GM12874 (cell line): ENCODE data around the gene PHLPP1.

ENCODE experiments used
- TF ChIP-seq, protein P1 (sequence below): IDR thresholded peaks from 2 replicates; pipeline ENCODE4 v1.5.1; 2011; ENCODE audit warnings: low read depth, mild to moderate bottlenecking, control low read depth, low read length, moderate library complexity; ENCODE audit not compliant: insufficient read depth

The PHLPP1 gene

DNA sequence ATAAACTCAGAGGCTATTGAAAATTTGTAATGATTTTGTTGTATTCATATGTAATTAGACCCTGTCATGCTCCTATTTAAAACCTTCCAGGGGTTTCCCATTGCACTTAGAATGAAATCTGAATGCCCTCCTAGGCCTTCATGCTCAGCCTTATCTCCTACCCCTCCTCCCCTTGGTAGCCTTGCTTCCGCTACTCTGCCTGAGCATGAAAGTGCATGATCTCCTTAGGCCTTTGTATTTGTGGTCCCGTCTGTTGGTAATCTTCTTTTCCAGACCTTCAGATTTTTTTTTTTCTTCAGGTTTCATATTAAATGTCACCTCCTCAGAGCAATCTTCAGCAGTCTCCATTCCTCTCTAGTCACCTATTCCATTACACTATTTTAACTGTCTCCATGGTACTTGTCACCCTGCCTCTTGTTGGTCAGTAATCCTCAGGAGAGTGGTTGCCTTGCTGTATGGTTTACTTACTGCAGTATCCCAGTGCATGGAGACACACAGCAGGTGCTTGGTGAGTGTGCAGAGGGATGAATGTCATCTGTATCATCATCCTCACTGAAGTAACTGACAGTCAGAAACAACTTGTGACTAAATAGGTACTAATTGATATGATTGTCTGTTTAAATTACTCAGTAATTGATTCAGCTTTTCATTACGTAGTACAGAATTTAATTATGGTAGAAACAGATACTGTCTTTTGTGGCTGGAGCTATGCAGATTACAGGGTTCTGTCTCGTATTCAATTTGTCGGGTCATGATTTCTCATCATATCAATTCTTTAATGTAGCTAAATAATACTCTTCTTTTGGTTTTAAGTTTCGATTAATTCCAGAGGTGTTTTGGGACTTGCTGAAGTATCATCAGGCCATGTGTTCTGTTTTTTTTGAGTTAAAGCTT is 63.9 kb downstream of the PHLPP1 start:
- TF ChIP-seq, protein P1, sequence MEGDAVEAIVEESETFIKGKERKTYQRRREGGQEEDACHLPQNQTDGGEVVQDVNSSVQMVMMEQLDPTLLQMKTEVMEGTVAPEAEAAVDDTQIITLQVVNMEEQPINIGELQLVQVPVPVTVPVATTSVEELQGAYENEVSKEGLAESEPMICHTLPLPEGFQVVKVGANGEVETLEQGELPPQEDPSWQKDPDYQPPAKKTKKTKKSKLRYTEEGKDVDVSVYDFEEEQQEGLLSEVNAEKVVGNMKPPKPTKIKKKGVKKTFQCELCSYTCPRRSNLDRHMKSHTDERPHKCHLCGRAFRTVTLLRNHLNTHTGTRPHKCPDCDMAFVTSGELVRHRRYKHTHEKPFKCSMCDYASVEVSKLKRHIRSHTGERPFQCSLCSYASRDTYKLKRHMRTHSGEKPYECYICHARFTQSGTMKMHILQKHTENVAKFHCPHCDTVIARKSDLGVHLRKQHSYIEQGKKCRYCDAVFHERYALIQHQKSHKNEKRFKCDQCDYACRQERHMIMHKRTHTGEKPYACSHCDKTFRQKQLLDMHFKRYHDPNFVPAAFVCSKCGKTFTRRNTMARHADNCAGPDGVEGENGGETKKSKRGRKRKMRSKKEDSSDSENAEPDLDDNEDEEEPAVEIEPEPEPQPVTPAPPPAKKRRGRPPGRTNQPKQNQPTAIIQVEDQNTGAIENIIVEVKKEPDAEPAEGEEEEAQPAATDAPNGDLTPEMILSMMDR: no peak

DNA sequence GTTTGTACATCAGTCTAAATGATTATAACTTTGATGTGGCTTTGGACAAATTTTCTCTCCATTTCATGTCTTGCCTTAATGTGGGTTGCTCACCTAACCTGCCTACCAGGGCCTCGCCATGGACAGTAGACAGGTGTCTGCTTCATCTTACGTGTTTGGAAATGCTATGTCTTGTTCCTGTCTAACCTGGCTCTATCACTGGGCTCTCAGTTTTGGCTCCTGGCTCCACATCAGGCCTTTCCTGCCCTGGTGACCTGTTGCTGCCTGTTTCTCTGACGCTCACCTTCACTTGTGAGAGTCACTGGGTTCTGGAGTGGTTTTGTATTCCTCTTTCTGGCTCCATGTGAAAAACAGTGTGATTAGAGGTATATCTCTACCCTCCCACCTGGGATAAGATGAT is 65.9 kb downstream of the PHLPP1 start:
- TF ChIP-seq, protein P1: no peak

DNA sequence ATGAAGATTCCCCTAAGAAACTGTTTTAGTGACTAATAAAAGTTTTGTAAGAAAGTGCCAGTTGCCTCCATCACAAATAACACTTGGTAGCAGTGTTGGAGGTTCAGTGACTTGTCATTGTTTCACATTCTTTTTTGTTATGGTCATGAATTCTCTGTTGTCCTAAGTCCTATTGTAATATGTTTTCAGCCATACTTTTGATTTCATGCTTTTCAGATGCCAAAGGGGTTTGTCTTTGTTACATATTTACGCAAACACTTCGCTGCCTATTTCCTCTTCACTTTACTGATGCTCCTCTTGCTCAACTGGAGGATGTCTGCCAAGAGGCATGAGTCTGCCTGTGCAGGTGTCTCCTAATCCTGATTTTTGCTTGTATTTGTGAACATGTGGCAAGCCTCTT is 66.6 kb downstream of the PHLPP1 start:
- TF ChIP-seq, protein P1: no peak

DNA sequence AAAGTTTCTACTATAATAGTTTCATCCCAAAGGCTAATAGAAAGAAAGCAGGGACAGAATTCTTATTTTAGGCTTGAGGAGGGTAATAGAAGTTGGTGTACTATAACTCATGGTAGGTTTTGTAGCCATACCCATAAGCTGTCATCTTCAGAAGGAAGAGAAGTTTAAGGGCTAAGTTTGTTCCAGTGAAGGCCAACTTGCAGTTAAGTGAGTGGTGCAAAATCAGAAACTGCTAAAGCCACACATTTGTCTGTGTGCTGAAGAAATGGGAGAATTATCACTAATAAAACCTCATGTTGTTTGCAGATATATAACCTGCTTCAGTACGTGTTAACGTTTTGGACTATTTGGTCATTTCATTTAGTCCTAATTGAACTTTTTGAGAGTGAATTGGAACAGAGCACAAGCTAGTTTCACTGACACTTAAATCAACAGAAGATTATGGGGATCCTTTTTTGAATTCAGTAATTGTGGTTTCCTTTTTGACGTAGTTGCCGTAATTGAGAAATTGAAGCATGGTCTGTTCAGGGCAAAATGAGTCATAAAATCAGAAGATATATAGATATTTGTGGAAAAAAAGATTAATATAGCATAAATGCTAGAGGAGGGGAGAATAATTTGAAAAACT is 69.1 kb downstream of the PHLPP1 start:
- TF ChIP-seq, protein P1: no peak

DNA sequence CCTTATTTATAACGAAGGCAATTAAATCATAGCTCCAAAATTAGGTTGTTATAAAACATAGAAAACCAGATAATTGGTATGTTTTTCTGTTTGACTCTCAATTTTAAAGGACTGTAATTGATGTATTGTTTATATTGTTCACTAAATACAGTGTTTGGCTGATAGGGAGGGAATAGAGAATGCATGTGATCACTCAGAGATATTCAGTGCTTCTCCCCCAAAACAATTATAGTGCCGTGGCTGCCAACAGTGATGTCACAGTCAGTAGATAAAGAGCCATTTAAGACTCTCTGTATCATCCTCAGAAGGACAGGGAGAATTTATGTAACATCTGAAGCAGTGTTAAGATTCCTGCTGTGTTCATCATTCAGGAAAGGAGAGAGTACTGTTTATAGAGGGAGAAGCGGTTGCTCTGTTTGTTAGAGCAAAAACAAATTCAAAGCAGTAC is 69.6 kb downstream of the PHLPP1 start:
- TF ChIP-seq, protein P1: no peak

DNA sequence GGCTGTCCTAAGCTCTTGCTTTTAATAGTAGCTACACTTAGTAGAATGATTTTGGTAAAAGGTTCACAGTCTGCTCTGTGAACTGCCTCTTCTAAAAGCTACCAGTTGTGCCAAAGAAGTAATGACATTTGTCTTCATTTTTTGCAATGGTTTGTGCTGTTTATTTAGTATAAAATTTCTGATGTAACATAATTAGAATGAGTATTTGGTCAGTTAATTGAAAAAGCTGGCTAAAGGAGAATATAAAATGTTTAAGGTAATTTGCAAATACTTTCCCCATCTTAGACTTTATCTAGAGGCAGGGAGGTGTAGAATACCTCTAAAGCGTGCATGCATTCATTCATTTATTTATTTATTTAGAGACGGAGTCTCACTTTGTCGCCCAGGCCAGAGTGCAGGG is 71.3 kb downstream of the PHLPP1 start:
- TF ChIP-seq, protein P1: no peak

DNA sequence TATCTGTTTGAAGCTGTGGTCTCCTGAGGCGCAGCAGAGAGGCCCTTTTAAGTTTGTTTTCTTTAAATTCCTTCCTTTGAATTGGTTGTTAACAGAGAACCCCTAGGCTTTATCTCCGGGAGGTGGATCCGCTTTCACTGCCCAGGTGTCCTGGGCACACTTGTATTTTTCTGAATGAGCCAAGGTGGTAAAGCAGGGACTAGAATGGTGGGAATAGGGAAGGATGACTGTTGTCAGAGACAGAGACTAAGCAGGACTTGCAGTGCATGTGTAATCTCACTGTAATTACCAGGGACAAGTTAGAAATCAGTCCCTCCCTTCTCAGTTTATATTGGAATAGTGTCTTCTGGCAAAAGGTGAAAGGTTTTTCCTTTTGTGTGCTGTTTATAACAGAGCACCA is 72.8 kb downstream of the PHLPP1 start:
- TF ChIP-seq, protein P1: no peak
